Erythroblast (primary cell): ENCODE measurements around the gene NOB1.

Source experiments
- GATA1 ChIP-seq: IDR thresholded peaks from 2 replicates; pipeline ENCODE4 v1.6.1; 2011; ENCODE audit warnings: low read depth, mild to moderate bottlenecking, control low read depth, low read length, moderate library complexity
- POLR2A ChIP-seq: IDR thresholded peaks from 2 replicates; pipeline ENCODE4 v1.6.1; 2011; ENCODE audit warnings: mild to moderate bottlenecking, low read length

- TF ChIP-seq POLR2A, result no peak
- TF ChIP-seq GATA1, result no peak
Measured at GRCh38 chr16:69773260-69773947, 18.7 kb upstream of the NOB1 start.
